Tongue (tissue), 3 donors: ENCODE data around the gene SMIM26. TPM values are rescaled to one million over a fixed set of nuclear protein-coding genes. Genes with fewer than 3 reads are reported as not detected.
A peak's percentile ranks its signal among the peaks of the same experiment; 100 is the strongest.

Source experiments
- DNase-seq: peaks from one replicate; pipeline ENCODE4 v3.0.0-alpha.2; 2015
- small RNA-seq: library from RNA; depleted of rRNA; stranded (forward); fragments of <200 nt; gene quantifications from one replicate; pipeline ENCODE3, GENCODE V24; 2014; ENCODE audit warnings: low replicate concordance
- total RNA-seq: library from RNA; depleted of rRNA; stranded (reverse); fragments of >200 nt; gene quantifications from one replicate; pipeline ENCODE4 v1.2.3, GENCODE V29; 2014

Gene SMIM26
- total RNA-seq, 1 donor from 2014 or later, result 143 TPM

DNA sequence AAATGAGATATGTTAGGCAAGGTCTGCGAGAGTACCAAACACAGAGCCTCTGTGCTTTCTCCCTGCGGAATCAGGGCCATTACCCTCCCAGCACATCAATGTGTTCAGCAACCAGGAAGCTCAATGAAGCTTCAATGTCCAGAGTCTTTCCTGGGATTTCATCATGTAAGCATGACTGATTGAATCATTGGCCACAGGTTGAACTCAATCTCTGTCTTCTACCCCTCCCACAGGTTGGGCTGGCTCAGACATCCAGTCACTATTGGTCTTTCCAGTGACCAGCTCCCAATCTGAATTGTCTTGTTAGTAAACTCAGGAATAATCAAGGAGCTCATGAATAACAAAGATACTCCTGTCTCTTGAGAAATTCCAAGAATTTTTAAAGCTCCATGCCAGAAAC, 17.9 kb downstream of the SMIM26 start:
- no peak for DNase-seq

GRCh38 chr20:18587665-18588573, 20.7 kb downstream of the SMIM26 start, which contains the start of gene DTD1:
DTD1 (plus strand) TSS chr20:18588054; CDS start chr20:18588073, 19 bp downstream.
- DNase-seq, result peak; percentile 92

DNA sequence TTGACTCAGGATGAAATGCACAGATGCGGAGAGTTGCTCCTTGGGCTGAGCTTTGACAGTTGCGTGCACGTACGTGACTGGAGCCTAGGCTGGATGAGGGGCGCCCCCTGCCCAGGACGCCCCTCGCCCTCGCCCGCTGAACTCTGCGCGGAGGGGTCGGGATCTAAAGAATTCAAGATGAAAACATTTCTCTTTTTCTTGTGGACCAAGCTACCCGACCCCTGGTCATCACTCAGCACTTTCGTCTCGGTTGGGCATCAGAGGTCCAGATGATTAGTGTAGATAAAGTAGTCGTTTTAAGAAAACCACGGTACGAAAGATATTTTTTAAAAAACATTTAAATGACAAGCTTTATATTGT, 21.3 kb downstream of the SMIM26 start:
- no peak for DNase-seq

DNA sequence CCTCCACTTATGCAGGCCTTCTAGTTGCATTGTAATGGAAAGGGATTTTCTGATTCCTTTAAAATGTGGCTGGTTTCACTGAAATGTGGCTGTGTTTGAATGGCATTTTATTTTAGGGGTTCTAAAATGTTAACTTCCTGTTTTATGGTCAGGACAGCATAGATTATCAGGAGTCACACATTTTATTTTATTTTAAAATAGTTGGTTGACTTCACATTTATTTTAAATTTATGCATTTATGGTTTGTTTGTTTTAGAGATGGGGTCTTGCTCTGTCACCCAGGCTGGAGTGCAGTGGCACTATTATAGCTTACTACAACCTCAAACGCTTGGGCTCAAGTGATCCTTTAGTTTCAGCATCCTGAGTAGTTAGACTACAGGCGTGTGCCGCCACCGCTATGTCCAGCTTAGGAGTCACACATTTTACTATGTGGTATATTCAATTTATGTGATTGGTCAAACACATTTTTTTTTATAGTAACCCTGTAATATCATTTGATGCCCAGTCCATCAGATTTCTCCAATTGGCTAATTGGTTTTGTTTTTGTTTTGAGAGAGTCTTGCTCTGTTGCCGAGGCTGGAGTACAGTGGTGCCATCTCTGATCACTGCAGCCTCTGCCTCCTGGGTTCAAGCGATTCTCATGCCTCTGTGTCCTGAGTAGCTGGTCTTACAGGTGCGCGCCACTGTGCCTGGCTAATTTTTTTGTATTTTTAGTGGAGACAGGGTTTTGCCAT, 22.9 kb downstream of the SMIM26 start:
- no peak for DNase-seq

DNA sequence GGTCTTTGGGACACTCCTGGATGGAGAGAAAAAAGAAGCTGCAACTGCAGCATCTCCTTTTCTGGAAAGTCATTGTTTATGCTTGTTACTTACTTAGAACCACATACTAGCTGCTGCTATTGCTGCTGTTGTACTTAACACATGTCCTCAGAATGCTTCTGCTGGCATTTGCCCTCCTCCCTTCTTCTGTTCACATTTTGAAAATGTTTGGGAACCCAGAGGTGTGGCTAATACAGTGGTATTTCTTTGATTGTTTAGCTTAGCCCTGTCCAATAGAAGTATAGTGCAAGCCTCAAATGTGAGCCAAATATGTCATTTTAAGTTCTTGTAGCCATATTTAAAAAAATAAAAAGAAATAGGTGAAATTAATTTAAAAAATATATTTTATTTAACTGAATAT, 29.0 kb downstream of the SMIM26 start:
- DNase-seq, result no peak

DNA sequence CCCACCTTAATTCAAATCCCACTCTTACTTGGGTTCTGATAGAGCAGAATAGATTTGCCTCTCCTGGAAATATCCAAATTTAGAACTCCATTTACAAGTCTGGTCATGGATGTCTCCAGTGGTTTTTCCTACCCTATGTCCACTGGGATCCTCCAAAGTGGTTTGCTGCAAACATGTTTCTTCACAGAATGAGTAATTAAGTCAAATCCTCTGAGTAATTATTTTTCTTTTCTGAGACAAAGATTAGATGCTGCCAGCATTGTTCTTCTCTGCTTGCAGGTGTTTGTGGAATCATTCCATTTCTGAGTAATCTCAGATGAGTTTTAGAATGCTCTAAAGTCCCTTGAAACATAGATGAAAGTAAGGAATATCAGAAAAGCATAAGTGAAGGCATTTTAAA, 42.5 kb downstream of the SMIM26 start:
- DNase-seq, result no peak

DNA sequence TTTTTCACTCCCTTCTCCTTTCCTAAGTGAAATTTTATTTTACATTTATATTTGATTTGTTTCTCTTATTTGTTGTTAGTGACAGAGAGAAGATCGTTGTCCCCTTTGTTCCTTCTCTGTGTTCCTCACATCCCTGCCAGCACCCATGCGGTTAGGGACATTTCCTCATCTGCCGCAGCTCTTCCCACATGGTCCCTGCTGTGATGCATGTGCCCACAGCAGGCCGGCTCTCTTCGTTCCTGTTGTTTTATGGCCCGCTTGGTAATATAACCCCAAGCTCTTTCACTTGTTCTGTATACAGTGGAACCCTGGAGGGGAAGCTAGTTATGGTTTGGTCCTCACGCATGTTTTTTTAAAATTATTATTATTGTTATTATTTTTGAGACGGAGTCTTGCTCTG, 44.3 kb downstream of the SMIM26 start:
- DNase-seq, result no peak

GRCh38 chr20:18613553-18613952, 46.3 kb downstream of the SMIM26 start:
- no peak for DNase-seq

GRCh38 chr20:18614244-18614643, 47.0 kb downstream of the SMIM26 start:
- no peak for DNase-seq

- DNase-seq, result no peak
These were observed 47.9 kb downstream of the SMIM26 start for GRCh38 chr20:18615020-18615650.

Small RNA genes within 50 kb of the gene (small RNA-seq; reads per million reads assigned to genes)
- not detected for gene RN7SL638P
- gene RNU6ATAC34P, result not detected

Other genes starting within 250 kb of the SMIM26 start
- gene DZANK1, start 100.4 kb upstream of the SMIM26 start, total RNA-seq, result 1.6 TPM
- gene POLR3F, start 100.0 kb upstream of the SMIM26 start, total RNA-seq, result 13.3 TPM
- 11.7 TPM for gene RBBP9, start 70.2 kb upstream of the SMIM26 start, total RNA-seq
- 23.5 TPM for gene SEC23B, start 59.5 kb upstream of the SMIM26 start, total RNA-seq
- 22.9 TPM for gene DTD1, start 20.6 kb downstream of the SMIM26 start, total RNA-seq
- not detected for gene SCP2D1, start 246.4 kb downstream of the SMIM26 start, total RNA-seq